CD14-positive monocyte (primary cell): ENCODE measurements around the gene KHSRP. TPM values are rescaled to one million over a fixed set of nuclear protein-coding genes. Genes with fewer than 3 reads are reported as not detected.

Experiments used
- DNase-seq, 3 donors: peaks; one replicate each; pipeline ENCODE4 v3.0.0-alpha.2; 2011 to 2022
- H2AFZ ChIP-seq: 2 replicates; pipeline ENCODE4 v1.6.0; 2012; ENCODE audit warnings: mild to moderate bottlenecking, low read depth, low read length, inconsistent platforms; ENCODE audit not compliant: insufficient read depth, poor library complexity, severe bottlenecking
- H3K27ac ChIP-seq, 2 donors: 1 replicate in 1 of 2; 2 replicates in 1 of 2; pipeline ENCODE4 v1.5.1; 2012 to 2013; ENCODE audit warnings: low read length in 2 of 2, control low read depth in 1 of 2, inconsistent platforms in 1 of 2, low read depth in 1 of 2, mild to moderate bottlenecking in 1 of 2
- H3K27me3 ChIP-seq, 2 donors: one replicate each; pipeline versions ENCODE4 v1.6.0 to v1.6.1; 2011 to 2013; ENCODE audit warnings: low read length in 2 of 2; ENCODE audit not compliant: control insufficient read depth in 2 of 2, insufficient read depth in 2 of 2
- H3K36me3 ChIP-seq, 2 donors: replicated peaks in 1 of 2; 1 replicate in 1 of 2; 2 replicates in 1 of 2; pipeline versions ENCODE4 v1.5.1 to v1.6.1; 2012 to 2013; ENCODE audit warnings: low read length in 2 of 2, control low read depth in 1 of 2, inconsistent platforms in 1 of 2, mild to moderate bottlenecking in 1 of 2; ENCODE audit not compliant: insufficient read depth in 2 of 2, control insufficient read depth in 1 of 2
- H3K4me1 ChIP-seq, 2 donors: 1 replicate in 1 of 2; 2 replicates in 1 of 2; pipeline versions ENCODE4 v1.5.1 to v1.6.1; 2012 to 2013; ENCODE audit warnings: low read length in 2 of 2, control low read depth in 1 of 2, inconsistent platforms in 1 of 2, mild to moderate bottlenecking in 1 of 2, moderate library complexity in 1 of 2; ENCODE audit not compliant: insufficient read depth in 2 of 2, control insufficient read depth in 1 of 2
- H3K4me2 ChIP-seq: replicated peaks from 2 replicates; pipeline ENCODE3; 2012; ENCODE audit warnings: low read length, moderate library complexity, mild to moderate bottlenecking; ENCODE audit not compliant: poor library complexity, severe bottlenecking; ENCODE audit errors: extremely low read depth
- H3K4me3 ChIP-seq, 3 experiments: fragments of 200-600 bp in 1 of 3; sonication (generic) in 1 of 3; replicated peaks in 1 of 3; 1 replicate in 2 of 3; 2 replicates in 1 of 3; pipeline ENCODE4 v1.5.1; 2011 to 2013; ENCODE audit warnings: low read length in 3 of 3, mild to moderate bottlenecking in 3 of 3, control low read depth in 2 of 3, low read depth in 2 of 3, inconsistent platforms in 1 of 3, moderate library complexity in 1 of 3
- H3K79me2 ChIP-seq: 2 replicates; pipeline ENCODE4 v1.6.0; 2012; ENCODE audit warnings: mild to moderate bottlenecking, control low read depth, inconsistent platforms, low read length, moderate library complexity; ENCODE audit not compliant: insufficient read depth
- H3K9ac ChIP-seq: 2 replicates; pipeline ENCODE4 v1.6.0; 2017; ENCODE audit warnings: low read length, mild to moderate bottlenecking; ENCODE audit not compliant: insufficient read depth, poor library complexity, severe bottlenecking
- H3K9me3 ChIP-seq, 2 donors: replicated peaks in 1 of 2; 1 replicate in 1 of 2; 2 replicates in 1 of 2; pipeline versions ENCODE4 v1.5.1 to v1.6.1; 2012 to 2013; ENCODE audit warnings: low read length in 2 of 2, control low read depth in 1 of 2; ENCODE audit not compliant: control insufficient read depth in 1 of 2, insufficient read depth in 1 of 2
- H4K20me1 ChIP-seq: 2 replicates; pipeline ENCODE4 v1.6.0; 2012; ENCODE audit warnings: mild to moderate bottlenecking, low read length, control low read depth, moderate library complexity; ENCODE audit not compliant: insufficient read depth
- H3K27ac Mint-ChIP-seq, 7 donors: one replicate each; pipeline ENCODE4 v1.8.0; 2020; ENCODE audit warnings: mild to moderate bottlenecking in 7 of 7, mixed read lengths in 7 of 7, moderate library complexity in 6 of 7, inconsistent platforms in 2 of 7
- H3K27me3 Mint-ChIP-seq, 3 donors: one replicate each; pipeline ENCODE4 v1.8.0; 2021 to 2022; ENCODE audit warnings: low read depth in 3 of 3, mild to moderate bottlenecking in 3 of 3, mixed read lengths in 3 of 3, moderate library complexity in 3 of 3, inconsistent platforms in 1 of 3
- H3K36me3 Mint-ChIP-seq, 2 donors: one replicate each; pipeline ENCODE4 v1.8.0; 2020; ENCODE audit warnings: mixed read lengths in 2 of 2, inconsistent platforms in 1 of 2, mild to moderate bottlenecking in 1 of 2
- H3K4me1 Mint-ChIP-seq: one replicate; pipeline ENCODE4 v1.8.0; 2020; ENCODE audit warnings: mild to moderate bottlenecking, mixed read lengths
- H3K4me3 Mint-ChIP-seq, 2 donors: one replicate each; pipeline ENCODE4 v1.8.0; 2020; ENCODE audit warnings: mild to moderate bottlenecking in 2 of 2, mixed read lengths in 2 of 2, moderate library complexity in 1 of 2
- H3K9me3 Mint-ChIP-seq, 7 donors: one replicate each; pipeline ENCODE4 v1.8.0; 2020 to 2022; ENCODE audit warnings: mixed read lengths in 7 of 7, mild to moderate bottlenecking in 6 of 7, moderate library complexity in 6 of 7, inconsistent platforms in 2 of 7
- CTCF ChIP-seq: fragments of 200-600 bp; IDR thresholded peaks from one replicate; pipeline ENCODE4 v1.8.0; 2022; ENCODE audit warnings: antibody characterized with exemption, mild to moderate bottlenecking
- WGBS: methylation state at CpG from one replicate; pipeline ENCODE4 v1.1.5; 2013; ENCODE audit warnings: missing lambda C conversion rate; ENCODE audit not compliant: insufficient coverage; 5-methylcytosine and 5-hydroxymethylcytosine counted together
- intact Hi-C, 2 donors: fragments of 100-400 bp; cut with micrococcal nuclease; formaldehyde crosslinking; loops; one replicate each; pipeline versions ENCODE4 v1.15.0 to v1.15.1; 2023
- polyA plus RNA-seq, 3 donors: library from polyadenylated mRNA; depleted of rRNA in 1 of 3; unstranded in 2 of 3; stranded (reverse) in 1 of 3; fragments of 300-500 nt in 2 of 3; fragments of >200 nt in 1 of 3; fragmentation: Illumina TruSeq in 2 of 3; gene quantifications; 1 replicate in 2 of 3; 2 replicates in 1 of 3; pipeline ENCODE4 v1.2.3, GENCODE V29; 2012 to 2021

Gene KHSRP
- polyA plus RNA-seq, 3 donors, result 8.6 to 63.3 (median 9.1) TPM

- no peak within 1 kb of the TSS for H3K27ac Mint-ChIP-seq
- peak within 1 kb of the TSS in 1 of 2 donors; percentile 71 for H3K4me3 Mint-ChIP-seq
- Histone ChIP-seq H4K20me1 (no peaks in the 10 kb centered on the region), H3K4me1 (peaks cover 15 to 25% of the 10 kb centered on the region in 2 donors), H2AFZ (no peak within 1 kb of the TSS), H3K4me3 (no peak within 1 kb of the TSS), H3K36me3 (peaks cover 5 to 13% of the 10 kb centered on the region in 2 donors), H3K27me3 (peaks cover 0 to 28% of the 10 kb centered on the region in 2 donors), H3K27ac (no peak within 1 kb of the TSS), H3K4me2 (no peak within 1 kb of the TSS), H3K9me3 (peaks cover 3 to 4% of the 10 kb centered on the region in 2 donors), H3K79me2 (no peaks in the 10 kb centered on the region), H3K9ac (no peak within 1 kb of the TSS)
- peaks cover 15% of the 10 kb centered on the region for H3K4me1 Mint-ChIP-seq
- DNase-seq, result no peak
- TF ChIP-seq CTCF, result no peak
- intact Hi-C loops, result no loop called here
- peaks cover 0 to 5% (median 1%) of the 10 kb centered on the region in 7 donors for H3K9me3 Mint-ChIP-seq
- H3K27me3 Mint-ChIP-seq, result peaks cover 32 to 39% (median 34%) of the 10 kb centered on the region in 3 donors
- peaks cover 17% of the 10 kb centered on the region in 2 donors for H3K36me3 Mint-ChIP-seq
- WGBS, result 10% methylated on average over 60 of the region's 65 CpGs
Observed at GRCh38 chr19:6464070-6464873, 39.7 kb upstream of the KHSRP start, which contains the start of gene CRB3. Gene CRB3, plus strand, starts transcription at chr19:6464271. Its CDS starts 431 bp downstream, at chr19:6464702.

- H3K4me3 Mint-ChIP-seq, result peak overlapping the region; percentile 92 to 98
Observed at GRCh38 chr19:6460099-6460884, 35.7 kb upstream of the KHSRP start.

More at GRCh38 chr19:6460099-6460884, 35.7 kb upstream of the KHSRP start:
- Histone ChIP-seq H3K36me3 (no peaks in the 10 kb centered on the region), H3K4me2 (peak overlapping the region; percentile 94), H3K27ac (peak overlapping the region in 1 of 2 donors; percentile 43), H3K4me3 (peak overlapping the region; percentile 39 to 87 (median 79)), H4K20me1 (no peaks in the 10 kb centered on the region), H3K27me3 (peaks cover 0 to 34% of the 10 kb centered on the region in 2 donors), H3K4me1 (peaks cover 15 to 28% of the 10 kb centered on the region in 2 donors), H2AFZ (peak overlapping the region; percentile 88), H3K9ac (peak overlapping the region; percentile 61), H3K9me3 (peaks cover 3 to 11% of the 10 kb centered on the region in 2 donors), H3K79me2 (no peaks in the 10 kb centered on the region)
- Mint-ChIP-seq H3K9me3 (peaks cover 2 to 21% (median 8%) of the 10 kb centered on the region in 7 donors), H3K36me3 (peaks cover 0 to 6% of the 10 kb centered on the region in 2 donors), H3K27me3 (peaks cover 33 to 52% (median 43%) of the 10 kb centered on the region in 3 donors), H3K27ac (peak overlapping the region in 4 of 7 donors; percentile 24 to 79 (median 62)), H3K4me1 (peaks cover 14% of the 10 kb centered on the region)
- peak; percentile 79 to 88 (median 83) for DNase-seq
- intact Hi-C loops, result no loop called here
- WGBS, result under 1% methylated on average over 49 of the region's 57 CpGs
- no peak for TF ChIP-seq CTCF
